GM12864 (cell line): Measurements from ENCODE around the gene AQP2.

Experiments used
- DNase-seq: peaks from one replicate; pipeline ENCODE4 v3.0.0-alpha.2; 2011; ENCODE audit warnings: low read depth
- H3K4me3 ChIP-seq: 2 replicates; pipeline ENCODE4 v1.5.1; 2011; ENCODE audit warnings: mild to moderate bottlenecking, low read depth, low read length, control low read depth
- CTCF ChIP-seq: IDR thresholded peaks from 2 replicates; pipeline ENCODE4 v1.5.1; 2011; ENCODE audit warnings: low read depth, mild to moderate bottlenecking, moderate library complexity, low read length, control low read depth, inconsistent platforms; ENCODE audit errors: missing control alignments

The AQP2 gene

DNA sequence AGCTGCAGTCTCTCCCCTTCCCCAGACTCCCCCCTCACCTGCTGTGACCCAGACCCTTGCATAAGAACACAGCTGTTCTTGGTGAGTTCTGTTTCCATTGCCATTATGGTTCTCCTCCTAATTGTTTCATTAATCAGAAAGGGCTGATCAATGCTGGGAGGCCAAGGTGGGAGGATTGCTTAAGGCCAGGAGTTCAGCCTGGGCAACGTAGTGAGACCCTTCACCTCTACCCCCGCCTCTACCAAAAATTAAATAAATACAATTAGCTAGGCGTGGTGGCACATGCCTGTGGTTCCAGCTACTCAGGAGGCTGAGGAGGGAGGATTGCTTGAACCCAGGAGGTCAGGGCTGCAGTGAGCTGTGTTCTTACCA lies 29.6 kb upstream of the AQP2 start:
- H3K4me3 ChIP-seq = no peak overlapping the region
- no peak for TF ChIP-seq CTCF
- DNase-seq = no peak

- no peak overlapping the region for H3K4me3 ChIP-seq
- DNase-seq = no peak
- no peak for TF ChIP-seq CTCF
Measured at GRCh38 chr12:49921299-49921698, 29.2 kb upstream of the AQP2 start.

- TF ChIP-seq CTCF = no peak
- DNase-seq = no peak
- no peak overlapping the region for H3K4me3 ChIP-seq
Measured at GRCh38 chr12:49921936-49922335, 28.6 kb upstream of the AQP2 start.

GRCh38 chr12:49922349-49923034 lies 28.0 kb upstream of the AQP2 start:
- DNase-seq = no peak
- H3K4me3 ChIP-seq = no peak overlapping the region
- no peak for TF ChIP-seq CTCF

DNA sequence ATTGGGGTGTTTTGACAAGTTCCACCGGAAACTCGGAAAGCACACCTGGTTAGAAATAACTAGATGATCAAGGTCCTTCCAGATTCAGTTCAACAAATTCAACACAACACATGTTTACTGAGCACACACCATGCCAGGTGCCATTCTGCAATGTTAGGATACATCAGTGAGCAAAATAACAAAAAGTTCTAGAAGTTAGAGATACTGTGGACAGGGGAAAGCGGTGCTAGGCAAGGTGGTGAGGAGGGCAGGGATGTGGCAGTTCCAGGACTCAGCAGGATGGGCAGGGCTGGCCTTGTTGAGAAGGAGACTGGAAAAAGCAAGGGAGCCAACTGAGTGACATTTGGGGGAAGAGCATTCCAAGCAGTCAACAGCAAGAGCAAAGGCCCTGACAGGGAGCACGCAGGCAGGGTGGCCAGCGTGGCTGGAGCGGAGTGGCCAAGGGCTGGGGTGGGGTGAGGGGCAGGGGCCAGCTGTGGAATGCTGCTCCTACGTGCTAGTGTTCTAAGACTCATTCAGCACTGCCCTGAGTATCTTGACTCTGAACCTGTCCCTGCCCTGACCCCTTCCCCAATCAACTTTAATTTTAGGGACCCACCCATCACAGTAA lies 27.4 kb upstream of the AQP2 start:
- no peak for TF ChIP-seq CTCF
- no peak overlapping the region for H3K4me3 ChIP-seq
- no peak for DNase-seq

- H3K4me3 ChIP-seq = no peak overlapping the region
- no peak for TF ChIP-seq CTCF
- DNase-seq = no peak
Measured at GRCh38 chr12:49923880-49924556, 26.5 kb upstream of the AQP2 start.
